Type B pancreatic cell (in vitro differentiated cells): ENCODE measurements around the gene DLGAP5. TPM values are rescaled to one million over a fixed set of nuclear protein-coding genes. Genes with fewer than 3 reads are reported as not detected.

Experiments
- DNase-seq: peaks from one replicate; pipeline ENCODE4 v3.0.0; 2021; ENCODE audit warnings: mixed read lengths; ENCODE audit not compliant: unreplicated experiment; ENCODE audit errors: extremely low spot score
- H3K27ac Mint-ChIP-seq: 2 replicates; pipeline ENCODE4 v1.8.0; 2021; ENCODE audit warnings: mild to moderate bottlenecking, mixed read lengths
- H3K27me3 Mint-ChIP-seq: 2 replicates; pipeline ENCODE4 v1.8.0; 2021; ENCODE audit warnings: mixed read lengths
- H3K36me3 Mint-ChIP-seq: 2 replicates; pipeline ENCODE4 v1.8.0; 2021; ENCODE audit warnings: mixed read lengths
- H3K4me1 Mint-ChIP-seq: one replicate; pipeline ENCODE4 v1.8.0; 2021; ENCODE audit warnings: mixed read lengths; ENCODE audit not compliant: unreplicated experiment
- H3K4me3 Mint-ChIP-seq: 2 replicates; pipeline ENCODE4 v1.8.0; 2021; ENCODE audit warnings: mild to moderate bottlenecking, mixed read lengths
- H3K9me3 Mint-ChIP-seq: 2 replicates; pipeline ENCODE4 v1.8.0; 2021; ENCODE audit warnings: mixed read lengths
- total RNA-seq: library from RNA; stranded (reverse); gene quantifications from 2 replicates; pipeline ENCODE4 v1.2.1, GENCODE V29; 2021; ENCODE audit warnings: low replicate concordance
- TF ChIP-seq, protein P1 (sequence below): fragments of 200-600 bp; sonication (generic); conservative IDR thresholded peaks from 2 replicates; pipeline ENCODE4 v1.5.0; 2021; ENCODE audit warnings: antibody characterized with exemption, mild to moderate bottlenecking

The DLGAP5 gene
- total RNA-seq, 1 donor from 2014 or later = 58.8 TPM

DNA sequence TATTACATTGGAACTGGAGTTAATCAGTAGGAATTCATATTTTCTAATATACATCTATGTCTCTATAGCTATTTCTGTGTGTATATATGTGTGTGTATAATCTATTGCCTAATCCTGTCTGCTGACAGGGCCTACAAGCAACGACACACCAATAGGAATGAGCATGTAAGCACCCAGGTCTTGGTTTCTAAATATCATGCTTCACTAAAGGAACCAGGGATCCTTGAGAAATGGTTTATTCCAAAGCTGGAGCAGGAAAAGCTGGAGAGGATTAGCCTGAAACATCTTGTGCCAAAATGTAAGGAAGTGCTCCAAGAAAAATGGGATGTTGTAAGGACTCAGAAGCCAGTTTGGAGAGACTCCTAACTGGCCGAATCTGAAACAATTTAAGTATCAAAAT lies 91.6 kb downstream of the DLGAP5 start:
- Mint-ChIP-seq H3K4me3 (no peak overlapping the region), H3K9me3 (peaks cover 10% of the 10 kb centered on the region), H3K36me3 (peaks cover 7% of the 10 kb centered on the region), H3K27me3 (no peaks in the 10 kb centered on the region), H3K27ac (peak overlapping the region; percentile 87), H3K4me1 (peaks cover 44% of the 10 kb centered on the region)
- no peak for DNase-seq
- TF ChIP-seq, protein P1, sequence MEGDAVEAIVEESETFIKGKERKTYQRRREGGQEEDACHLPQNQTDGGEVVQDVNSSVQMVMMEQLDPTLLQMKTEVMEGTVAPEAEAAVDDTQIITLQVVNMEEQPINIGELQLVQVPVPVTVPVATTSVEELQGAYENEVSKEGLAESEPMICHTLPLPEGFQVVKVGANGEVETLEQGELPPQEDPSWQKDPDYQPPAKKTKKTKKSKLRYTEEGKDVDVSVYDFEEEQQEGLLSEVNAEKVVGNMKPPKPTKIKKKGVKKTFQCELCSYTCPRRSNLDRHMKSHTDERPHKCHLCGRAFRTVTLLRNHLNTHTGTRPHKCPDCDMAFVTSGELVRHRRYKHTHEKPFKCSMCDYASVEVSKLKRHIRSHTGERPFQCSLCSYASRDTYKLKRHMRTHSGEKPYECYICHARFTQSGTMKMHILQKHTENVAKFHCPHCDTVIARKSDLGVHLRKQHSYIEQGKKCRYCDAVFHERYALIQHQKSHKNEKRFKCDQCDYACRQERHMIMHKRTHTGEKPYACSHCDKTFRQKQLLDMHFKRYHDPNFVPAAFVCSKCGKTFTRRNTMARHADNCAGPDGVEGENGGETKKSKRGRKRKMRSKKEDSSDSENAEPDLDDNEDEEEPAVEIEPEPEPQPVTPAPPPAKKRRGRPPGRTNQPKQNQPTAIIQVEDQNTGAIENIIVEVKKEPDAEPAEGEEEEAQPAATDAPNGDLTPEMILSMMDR = no peak

DNA sequence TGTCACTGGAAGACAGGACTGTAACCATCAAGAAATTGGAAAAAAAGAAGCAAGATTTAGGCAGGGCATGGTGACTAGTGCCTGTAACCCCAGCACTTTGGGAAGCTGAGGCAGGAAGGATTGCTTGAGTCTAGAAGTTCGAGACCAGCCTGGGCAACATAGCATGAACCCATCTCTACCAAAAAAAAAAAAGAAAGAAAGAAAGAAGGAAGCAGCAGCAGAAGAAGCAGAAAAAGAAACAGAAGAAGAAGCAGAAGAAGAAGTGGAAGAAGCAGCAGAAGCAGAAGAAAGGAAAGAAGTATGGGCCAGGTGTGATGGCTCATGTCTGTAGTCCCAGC lies 92.9 kb downstream of the DLGAP5 start:
- peaks cover under 1% of the 10 kb centered on the region for H3K9me3 Mint-ChIP-seq
- H3K4me3 Mint-ChIP-seq = no peak overlapping the region
- H3K27ac Mint-ChIP-seq = peak overlapping the region; percentile 97
- TF ChIP-seq, protein P1 = no peak
- peaks cover 43% of the 10 kb centered on the region for H3K4me1 Mint-ChIP-seq
- no peak for DNase-seq
- peaks cover 4% of the 10 kb centered on the region for H3K36me3 Mint-ChIP-seq
- H3K27me3 Mint-ChIP-seq = no peaks in the 10 kb centered on the region

Other genes with a start within 250 kb of the DLGAP5 start
- 15.5 and 36.0 TPM in 2 replicates for gene WDHD1, start 164.5 kb downstream of the DLGAP5 start, total RNA-seq
- gene SOCS4, start 164.3 kb downstream of the DLGAP5 start, total RNA-seq = 21.1 and 22.4 TPM in 2 replicates
- 93.1 and 100 TPM in 2 replicates for gene MAPK1IP1L, start 139.9 kb downstream of the DLGAP5 start, total RNA-seq
- 120 and 497 TPM in 2 replicates for gene LGALS3, start 62.3 kb downstream of the DLGAP5 start, total RNA-seq
- 25.2 and 37.2 TPM in 2 replicates for gene FBXO34, start 79.8 kb upstream of the DLGAP5 start, total RNA-seq
- 11.4 and 12.2 TPM in 2 replicates for gene ATG14, start 220.2 kb upstream of the DLGAP5 start, total RNA-seq
- gene TBPL2, start 249.0 kb upstream of the DLGAP5 start, total RNA-seq = not detected in 2 replicates